Neural crest cell (in vitro differentiated cells): ENCODE results near the gene LHFPL2. TPM values are rescaled to one million over a fixed set of nuclear protein-coding genes. Genes with fewer than 3 reads are reported as not detected.

ENCODE experiments used
- DNase-seq: peaks from one replicate; pipeline ENCODE4 v3.0.0; 2021; ENCODE audit warnings: low read depth, mixed read lengths, low spot score
- H3K27ac Mint-ChIP-seq: one replicate; pipeline ENCODE4 v1.8.0; 2021; ENCODE audit warnings: mild to moderate bottlenecking, mixed read lengths; ENCODE audit not compliant: unreplicated experiment
- H3K27me3 Mint-ChIP-seq: 2 replicates; pipeline ENCODE4 v1.8.0; 2021; ENCODE audit warnings: low read depth, mild to moderate bottlenecking, mixed read lengths
- H3K36me3 Mint-ChIP-seq: 2 replicates; pipeline ENCODE4 v1.8.0; 2021; ENCODE audit warnings: low read depth, mild to moderate bottlenecking, mixed read lengths
- H3K4me1 Mint-ChIP-seq: 2 replicates; pipeline ENCODE4 v1.8.0; 2021; ENCODE audit warnings: mixed read lengths
- H3K4me3 Mint-ChIP-seq: one replicate; pipeline ENCODE4 v1.8.0; 2021; ENCODE audit warnings: mild to moderate bottlenecking, mixed read lengths
- H3K9me3 Mint-ChIP-seq: 2 replicates; pipeline ENCODE4 v1.8.0; 2021; ENCODE audit warnings: mixed read lengths
- total RNA-seq: library from RNA; stranded (reverse); gene quantifications from 2 replicates; pipeline ENCODE4 v1.2.1, GENCODE V29; 2021
- TF ChIP-seq, protein P1 (sequence below): fragments of 200-600 bp; sonication (generic); conservative IDR thresholded peaks from 2 replicates; pipeline ENCODE4 v1.5.0; 2021; ENCODE audit warnings: antibody characterized with exemption, mild to moderate bottlenecking

The LHFPL2 gene
- total RNA-seq, 1 donor from 2014 or later = 15.0 TPM

DNA sequence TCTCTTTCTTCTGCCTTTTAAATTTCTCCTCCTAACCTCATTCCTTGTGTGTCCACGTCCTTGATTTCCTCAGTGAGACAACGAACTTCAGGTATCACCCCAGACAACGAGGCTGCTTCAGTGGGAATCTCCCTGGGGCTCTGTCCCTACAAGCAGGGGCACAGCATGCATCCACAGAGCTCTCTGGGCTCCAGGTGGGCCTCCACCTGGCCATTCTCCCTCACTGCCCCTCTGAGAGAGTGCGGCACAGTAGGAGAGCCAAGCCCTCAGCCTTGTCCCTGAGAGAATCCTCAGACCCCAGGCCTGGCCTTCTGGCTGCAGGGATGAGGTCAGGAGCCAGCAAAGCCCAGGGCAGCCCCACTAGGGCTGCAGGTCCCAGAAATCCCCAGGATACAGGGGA, 105.3 kb downstream of the LHFPL2 start:
- no peaks in the 10 kb centered on the region for H3K9me3 Mint-ChIP-seq
- H3K36me3 Mint-ChIP-seq = no peaks in the 10 kb centered on the region
- TF ChIP-seq, protein P1, sequence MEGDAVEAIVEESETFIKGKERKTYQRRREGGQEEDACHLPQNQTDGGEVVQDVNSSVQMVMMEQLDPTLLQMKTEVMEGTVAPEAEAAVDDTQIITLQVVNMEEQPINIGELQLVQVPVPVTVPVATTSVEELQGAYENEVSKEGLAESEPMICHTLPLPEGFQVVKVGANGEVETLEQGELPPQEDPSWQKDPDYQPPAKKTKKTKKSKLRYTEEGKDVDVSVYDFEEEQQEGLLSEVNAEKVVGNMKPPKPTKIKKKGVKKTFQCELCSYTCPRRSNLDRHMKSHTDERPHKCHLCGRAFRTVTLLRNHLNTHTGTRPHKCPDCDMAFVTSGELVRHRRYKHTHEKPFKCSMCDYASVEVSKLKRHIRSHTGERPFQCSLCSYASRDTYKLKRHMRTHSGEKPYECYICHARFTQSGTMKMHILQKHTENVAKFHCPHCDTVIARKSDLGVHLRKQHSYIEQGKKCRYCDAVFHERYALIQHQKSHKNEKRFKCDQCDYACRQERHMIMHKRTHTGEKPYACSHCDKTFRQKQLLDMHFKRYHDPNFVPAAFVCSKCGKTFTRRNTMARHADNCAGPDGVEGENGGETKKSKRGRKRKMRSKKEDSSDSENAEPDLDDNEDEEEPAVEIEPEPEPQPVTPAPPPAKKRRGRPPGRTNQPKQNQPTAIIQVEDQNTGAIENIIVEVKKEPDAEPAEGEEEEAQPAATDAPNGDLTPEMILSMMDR = no peak
- H3K27ac Mint-ChIP-seq = no peak overlapping the region
- H3K4me3 Mint-ChIP-seq = no peak overlapping the region
- no peaks in the 10 kb centered on the region for H3K27me3 Mint-ChIP-seq
- no peak for DNase-seq
- peaks cover 45% of the 10 kb centered on the region for H3K4me1 Mint-ChIP-seq

DNA sequence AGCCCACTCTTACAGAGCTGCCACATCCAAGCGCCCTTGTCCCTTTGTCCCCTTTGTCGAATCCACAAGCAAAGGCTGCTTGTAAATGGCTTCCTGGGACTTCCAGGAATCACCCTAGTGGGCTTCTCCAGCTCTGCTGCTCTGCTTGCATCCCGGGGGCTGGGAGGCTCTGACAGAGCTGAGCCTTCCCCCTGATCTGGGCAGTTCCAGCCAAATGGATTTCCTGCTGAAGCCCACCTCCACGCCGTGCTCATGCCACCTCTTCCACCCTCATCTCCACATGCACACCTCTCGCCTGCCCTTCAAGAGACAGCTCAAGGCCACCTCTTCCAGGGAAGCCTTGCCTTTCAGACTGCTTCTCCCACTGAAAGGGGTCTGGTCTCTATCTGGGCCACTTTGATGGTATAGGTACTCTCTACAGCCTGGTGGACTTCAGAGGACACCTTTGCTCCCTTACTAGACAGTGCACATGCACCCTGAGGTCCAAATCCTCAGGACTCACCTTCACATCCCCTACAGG, 106.2 kb downstream of the LHFPL2 start:
- H3K4me1 Mint-ChIP-seq = peaks cover 50% of the 10 kb centered on the region
- H3K9me3 Mint-ChIP-seq = no peaks in the 10 kb centered on the region
- H3K27ac Mint-ChIP-seq = no peak overlapping the region
- TF ChIP-seq, protein P1 = no peak
- no peaks in the 10 kb centered on the region for H3K27me3 Mint-ChIP-seq
- DNase-seq = no peak
- H3K4me3 Mint-ChIP-seq = no peak overlapping the region
- H3K36me3 Mint-ChIP-seq = no peaks in the 10 kb centered on the region

DNA sequence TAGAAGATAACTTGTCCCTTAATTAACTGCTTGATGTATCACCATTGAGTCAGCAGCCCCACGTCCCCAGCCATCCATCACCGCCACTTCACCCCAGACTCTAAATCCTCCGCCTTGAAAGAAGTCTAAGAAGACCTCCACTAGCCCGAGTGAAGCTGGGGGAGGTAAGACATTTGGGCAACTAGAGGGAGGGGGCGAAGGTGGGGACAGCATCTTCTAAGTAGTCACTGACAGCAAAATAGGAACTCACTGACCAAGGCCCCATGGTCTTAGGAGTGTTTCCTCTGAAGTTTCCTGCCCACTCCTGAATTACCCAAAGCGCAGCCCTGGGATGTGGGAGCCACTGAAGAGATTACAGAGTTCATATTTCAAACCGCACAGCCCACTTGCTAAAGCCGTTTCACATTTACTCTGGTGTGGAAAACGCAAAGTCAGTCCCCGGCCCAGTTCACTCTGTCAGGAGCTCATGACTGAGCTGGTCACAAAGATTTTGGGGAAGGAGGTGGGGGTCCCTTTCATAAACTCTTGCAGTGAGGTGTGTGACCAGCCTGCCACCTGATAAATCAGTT, 107.4 kb downstream of the LHFPL2 start:
- Mint-ChIP-seq H3K27ac (peak overlapping the region; percentile 94), H3K9me3 (no peaks in the 10 kb centered on the region), H3K4me1 (peaks cover 50% of the 10 kb centered on the region), H3K27me3 (no peaks in the 10 kb centered on the region), H3K36me3 (no peaks in the 10 kb centered on the region), H3K4me3 (peak overlapping the region; percentile 23)
- TF ChIP-seq, protein P1 = no peak
- DNase-seq = no peak

DNA sequence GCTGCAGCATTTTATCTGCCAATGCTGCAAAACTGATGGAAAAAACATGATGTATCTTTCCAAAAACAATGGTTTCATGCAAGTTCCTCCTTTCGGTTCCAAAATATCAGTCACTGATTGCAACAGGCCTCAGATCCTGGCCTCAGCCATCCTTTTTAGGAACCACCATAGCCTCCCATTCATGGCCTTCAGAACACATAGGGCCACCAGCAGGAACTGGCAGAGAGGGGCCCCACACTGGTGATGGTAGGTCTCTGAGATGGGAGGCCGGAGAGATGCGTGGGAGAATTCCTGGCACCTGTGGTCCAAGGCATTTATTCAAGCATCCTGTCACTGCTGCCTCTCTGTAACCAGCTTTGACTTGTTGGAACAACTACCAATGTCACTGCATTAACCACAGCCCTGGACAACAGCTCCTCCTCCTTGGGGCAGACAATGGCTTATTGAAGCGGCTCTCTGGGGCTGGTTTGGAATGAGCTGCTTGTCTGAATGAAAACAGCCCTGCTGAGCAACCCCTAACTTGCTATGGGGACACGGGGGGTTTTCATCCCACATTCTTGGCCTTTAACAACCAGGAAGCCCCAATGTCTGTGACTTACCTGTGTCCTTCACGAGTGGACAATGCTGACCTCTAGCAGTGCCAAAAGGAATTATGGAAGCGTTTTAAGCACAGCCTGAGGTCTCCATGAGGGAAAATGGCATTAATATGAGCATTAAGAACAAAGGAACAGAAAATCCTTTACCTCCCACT, 108.1 kb downstream of the LHFPL2 start:
- TF ChIP-seq, protein P1 = no peak
- no peaks in the 10 kb centered on the region for H3K27me3 Mint-ChIP-seq
- DNase-seq = peak; percentile 12
- H3K4me3 Mint-ChIP-seq = peak overlapping the region; percentile 23
- peaks cover 50% of the 10 kb centered on the region for H3K4me1 Mint-ChIP-seq
- no peaks in the 10 kb centered on the region for H3K9me3 Mint-ChIP-seq
- peak overlapping the region; percentile 94 for H3K27ac Mint-ChIP-seq
- no peaks in the 10 kb centered on the region for H3K36me3 Mint-ChIP-seq

DNA sequence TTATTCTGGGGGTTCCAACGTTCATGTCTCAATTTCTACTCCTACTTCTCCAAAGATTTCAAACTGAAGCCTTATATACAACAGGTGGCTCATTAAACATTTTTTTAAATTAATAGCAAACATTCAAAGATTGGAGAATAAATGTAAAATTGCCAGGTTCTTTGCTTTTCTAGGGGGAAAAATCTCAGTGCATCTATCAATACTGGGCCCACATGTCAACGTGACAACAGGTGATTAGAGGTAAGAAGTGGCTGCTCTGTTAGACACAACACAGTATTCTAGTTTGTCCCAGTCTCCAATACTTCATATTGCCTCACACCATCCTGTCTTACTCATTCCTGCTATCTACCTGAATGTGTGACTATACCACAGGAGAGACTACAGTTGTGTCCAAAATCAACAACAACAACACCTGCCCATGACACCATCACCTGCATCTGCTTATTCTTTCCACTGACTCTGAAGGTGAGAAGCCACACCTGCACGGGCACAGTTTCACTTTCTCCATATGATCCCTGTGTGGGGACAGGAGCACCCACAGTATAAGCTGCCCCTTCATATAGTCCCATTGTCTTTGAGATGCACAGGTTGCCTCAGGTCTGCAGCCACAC, 110.2 kb downstream of the LHFPL2 start:
- H3K4me3 Mint-ChIP-seq = no peak overlapping the region
- no peaks in the 10 kb centered on the region for H3K36me3 Mint-ChIP-seq
- no peaks in the 10 kb centered on the region for H3K9me3 Mint-ChIP-seq
- H3K27ac Mint-ChIP-seq = no peak overlapping the region
- H3K4me1 Mint-ChIP-seq = peaks cover 49% of the 10 kb centered on the region
- H3K27me3 Mint-ChIP-seq = no peaks in the 10 kb centered on the region
- TF ChIP-seq, protein P1 = no peak
- DNase-seq = no peak
